GM12891 (cell line): ENCODE data around the gene SAT1.

Source experiments
- POLR2A ChIP-seq: IDR thresholded peaks from 2 replicates; pipeline ENCODE4 v1.6.1; 2011; ENCODE audit warnings: low read depth, low read length, control low read depth
- POLR2AphosphoS5 ChIP-seq: IDR thresholded peaks from 2 replicates; pipeline ENCODE4 v1.6.1; 2011; ENCODE audit warnings: low read depth, low read length, control low read depth
- POU2F2 ChIP-seq: IDR thresholded peaks from 2 replicates; pipeline ENCODE4 v1.6.1; 2011; ENCODE audit warnings: low read depth, mild to moderate bottlenecking, control low read depth, low read length, moderate library complexity

DNA sequence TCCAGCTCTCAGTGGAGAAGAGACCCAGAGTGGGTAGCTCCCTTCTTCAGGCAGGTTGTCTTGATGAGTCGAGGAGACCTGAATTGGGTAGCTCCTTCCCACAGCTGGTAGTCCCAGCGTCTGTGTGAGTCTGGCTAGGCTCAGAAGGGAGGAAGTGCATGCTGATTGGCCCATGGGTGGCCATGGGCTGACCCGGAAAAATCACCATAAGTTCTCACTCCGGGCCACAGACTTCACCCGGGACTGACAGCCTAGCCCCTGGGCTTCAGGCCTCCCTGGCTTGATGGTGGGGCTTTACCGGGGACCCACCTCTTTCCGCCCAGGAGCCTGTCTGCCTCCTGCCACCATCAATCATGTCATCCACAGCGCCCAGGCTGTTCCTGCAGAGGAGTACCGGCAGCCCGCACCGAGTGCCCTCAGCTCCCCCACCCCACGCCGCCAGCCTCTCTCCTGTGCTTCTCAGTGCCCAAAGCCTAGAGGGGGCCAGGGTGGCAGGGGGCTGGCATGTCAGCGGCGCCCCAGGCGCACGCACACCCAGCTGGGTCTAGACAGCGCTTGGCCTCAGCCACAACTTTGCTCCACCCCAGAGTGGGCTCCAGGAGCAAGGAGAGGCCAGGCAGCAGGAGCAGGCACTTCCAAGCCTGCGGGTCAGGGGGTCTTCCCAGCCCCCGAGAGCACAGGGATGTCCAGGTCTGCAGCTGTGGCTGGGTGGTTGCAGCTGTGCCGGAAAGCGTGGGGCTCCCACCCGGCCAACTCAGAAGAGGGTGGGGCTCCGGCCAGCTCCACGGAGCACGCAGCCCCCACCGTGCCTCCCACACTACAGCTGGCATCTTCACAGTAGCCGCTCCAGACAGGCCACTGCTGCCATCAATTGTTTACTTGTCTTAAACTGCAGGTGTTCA is 16.1 kb upstream of the SAT1 start:
- TF ChIP-seq POLR2AphosphoS5 (no peak), POLR2A (no peak), POU2F2 (no peak)
